GM12878 (cell line): ENCODE data around the gene PODN. TPM values are rescaled to one million over a fixed set of nuclear protein-coding genes. Genes with fewer than 3 reads are reported as not detected.

Source experiments
- ATAC-seq: fragments of 200-7000 bp; cut with Tn5 transposase; 3 replicates; pipeline ENCODE4 v1.9.1; 2020; ENCODE audit warnings: mild to moderate bottlenecking, moderate library complexity
- BruUV-seq: library from RNA; stranded (reverse); fragments of 400-500 nt; replicated peaks from 2 replicates; lab custom pipeline; 2021; lab: Mats Ljungman, UMichigan
- CTCF ChIA-PET: fragments of 300-600 bp; sonication (Branson Sonifier 250); formaldehyde crosslinking; extraction: SDS; loops from one replicate; lab custom pipeline; 2021; ENCODE audit warnings: inconsistent platforms; lab: Yijun Ruan, JAX
- POLR2A ChIA-PET: fragments of 350-600 bp; formaldehyde crosslinking; extraction: SDS; loops from one replicate; lab custom pipeline; 2021; ENCODE audit warnings: inconsistent platforms; lab: Charles Lee
- RAD21 ChIA-PET: fragments of 300-600 bp; sonication (Branson Sonifier 250); formaldehyde crosslinking; loops from one replicate; lab custom pipeline; 2023; ENCODE audit warnings: antibody characterized with exemption; ENCODE audit not compliant: unreplicated experiment; lab: Charles Lee
- SMC1A ChIA-PET: fragments of 300-600 bp; sonication (Branson Sonifier 250); formaldehyde crosslinking; loops from one replicate; lab custom pipeline; 2023; ENCODE audit not compliant: unreplicated experiment, uncharacterized antibody; lab: Charles Lee
- DNase-seq: peaks from one replicate; pipeline ENCODE4 v3.0.0-alpha.2; 2011; ENCODE audit warnings: low read depth, low spot score
- FAIRE-seq: peaks from 3 replicates; lab custom pipeline; 2011; peaks lifted over from hg19 to GRCh38; lab: Jason Lieb, UNC
- H2AFZ ChIP-seq: 2 replicates; pipeline ENCODE4 v1.6.0; 2011; ENCODE audit warnings: low read depth, low read length, control low read depth; ENCODE audit not compliant: control insufficient read depth
- H3K27ac ChIP-seq: 2 replicates; pipeline ENCODE4 v1.5.1; 2011; ENCODE audit warnings: control low read depth; ENCODE audit not compliant: control insufficient read depth, insufficient read depth
- H3K27me3 ChIP-seq, 2 experiments: replicated peaks in 1 of 2; 2 replicates each; pipeline versions ENCODE4 v1.6.0 to v1.6.1; 2011; ENCODE audit warnings: low read length in 1 of 2; ENCODE audit not compliant: control insufficient read depth in 2 of 2, insufficient read depth in 2 of 2
- H3K36me3 ChIP-seq, 2 experiments: 2 replicates each; pipeline ENCODE4 v1.5.1; 2011; ENCODE audit warnings: low read length in 1 of 2; ENCODE audit not compliant: control insufficient read depth in 2 of 2, insufficient read depth in 2 of 2
- H3K4me1 ChIP-seq: 2 replicates; pipeline ENCODE4 v1.6.1; 2011; ENCODE audit warnings: mild to moderate bottlenecking, low read length, moderate library complexity, mixed read lengths; ENCODE audit not compliant: control insufficient read depth, insufficient read depth
- H3K4me2 ChIP-seq: 2 replicates; pipeline ENCODE4 v1.6.0; 2011; ENCODE audit warnings: control low read depth; ENCODE audit not compliant: control insufficient read depth, insufficient read depth
- H3K4me3 ChIP-seq: fragments of 200-600 bp; sonication (generic); 2 replicates; pipeline ENCODE4 v1.5.1; 2016
- H3K79me2 ChIP-seq: 2 replicates; pipeline ENCODE4 v1.6.0; 2011; ENCODE audit warnings: low read length; ENCODE audit not compliant: control insufficient read depth, insufficient read depth
- H3K9ac ChIP-seq: 2 replicates; pipeline ENCODE4 v1.8.0; 2011; ENCODE audit warnings: low read length, control low read depth, mixed read lengths; ENCODE audit not compliant: control insufficient read depth, insufficient read depth
- H3K9me3 ChIP-seq: replicated peaks from 3 replicates; pipeline ENCODE4 v1.5.1; 2011; ENCODE audit warnings: mild to moderate bottlenecking, low read length; ENCODE audit not compliant: control insufficient read depth, insufficient read depth
- H4K20me1 ChIP-seq: 2 replicates; pipeline ENCODE4 v1.6.0; 2011; ENCODE audit not compliant: control insufficient read depth, insufficient read depth
- BMI1 ChIP-seq: fragments of 450-650 bp; IDR thresholded peaks from 2 replicates; pipeline ENCODE4 v1.6.1; 2016; ENCODE audit warnings: mild to moderate bottlenecking, moderate library complexity, borderline replicate concordance
- CBFB ChIP-seq: IDR thresholded peaks from 2 replicates; pipeline ENCODE4 v1.6.1; 2016; ENCODE audit warnings: antibody characterized with exemption, low read depth
- CHD2 ChIP-seq: IDR thresholded peaks from 2 replicates; pipeline ENCODE4 v1.6.1; 2011; ENCODE audit warnings: low read depth, low read length, improper control_type of control experiment, borderline replicate concordance
- EGR1 ChIP-seq, 2 experiments: IDR thresholded peaks; 1 replicate in 1 of 2; 2 replicates in 1 of 2; pipeline ENCODE4 v1.6.1; 2011 to 2012; ENCODE audit warnings: low read depth in 2 of 2, low read length in 2 of 2, borderline replicate concordance in 1 of 2, mild to moderate bottlenecking in 1 of 2, moderate library complexity in 1 of 2
- HSF1 ChIP-seq: fragments of 150-350 bp; IDR thresholded peaks from 2 replicates; pipeline ENCODE4 v1.6.1; 2014; ENCODE audit warnings: mild to moderate bottlenecking, low read depth, low read length
- NFYA ChIP-seq: IDR thresholded peaks from 2 replicates; pipeline ENCODE4 v1.6.1; 2011; ENCODE audit warnings: low read depth, mild to moderate bottlenecking, low read length, improper control_type of control experiment, borderline replicate concordance
- NR2C2 ChIP-seq: IDR thresholded peaks from 2 replicates; pipeline ENCODE4 v1.6.1; 2011; ENCODE audit warnings: borderline replicate concordance, low read depth; ENCODE audit not compliant: control insufficient read depth, insufficient read length
- NR2F1 ChIP-seq: fragments of 450-650 bp; conservative IDR thresholded peaks from 2 replicates; pipeline ENCODE4 v1.6.1; 2017; ENCODE audit warnings: mild to moderate bottlenecking
- RBBP5 ChIP-seq: fragments of 200-600 bp; sonication (generic); conservative IDR thresholded peaks from 2 replicates; pipeline ENCODE4 v1.6.1; 2016
- SMAD1 ChIP-seq: fragments of 450-650 bp; IDR thresholded peaks from 2 replicates; pipeline ENCODE4 v1.6.1; 2018; ENCODE audit warnings: mild to moderate bottlenecking, low read depth; ENCODE audit not compliant: partially characterized antibody
- SREBF2 ChIP-seq: IDR thresholded peaks from 2 replicates; pipeline ENCODE4 v1.6.1; 2012; ENCODE audit warnings: mild to moderate bottlenecking, low read length
- TBL1XR1 ChIP-seq: IDR thresholded peaks from 2 replicates; pipeline ENCODE4 v1.6.1; 2012; ENCODE audit warnings: low read depth, low read length, improper control_type of control experiment
- TCF12 ChIP-seq: IDR thresholded peaks from 2 replicates; pipeline ENCODE4 v1.6.1; 2011; ENCODE audit warnings: low read depth, mild to moderate bottlenecking, low read length
- ZZZ3 ChIP-seq: IDR thresholded peaks from 2 replicates; pipeline ENCODE4 v1.6.1; 2011; ENCODE audit warnings: low read depth; ENCODE audit not compliant: control insufficient read depth, insufficient read length
- WGBS: methylation state at CpG from one replicate; pipeline ENCODE4 v1.1.6; 2016; ENCODE audit warnings: low lambda C conversion rate; ENCODE audit not compliant: insufficient replicate concordance, insufficient coverage; ENCODE audit errors: missing lambda C conversion rate; 5-methylcytosine and 5-hydroxymethylcytosine counted together
- in situ Hi-C: fragments of 300-500 bp; cut with MboI; formaldehyde crosslinking; loops from 9 replicates; pipeline ENCODE4 v1.14.3; 2018; ENCODE audit warnings: mixed read lengths
- intact Hi-C: fragments of 100-400 bp; cut with micrococcal nuclease; formaldehyde crosslinking; loops from one replicate; pipeline ENCODE4 v1.14.2; 2022; ENCODE audit not compliant: unreplicated experiment
- polyA plus RNA-seq, 11 experiments: library from polyadenylated mRNA; depleted of rRNA in 4 of 11; unstranded in 6 of 11; stranded (reverse) in 5 of 11; fragments of >200 nt; fragmentation: Nextera tagmentation in 4 of 11; fragmentation: Illumina TruSeq in 1 of 11; extraction: Ambion mirVana in 4 of 11; extraction: Trizol in 1 of 11; gene quantifications; 1 replicate in 1 of 11; 2 replicates in 10 of 11; pipeline versions ENCODE4 v1.2.1 to v1.2.3, GENCODE V29; 2011 to 2016; ENCODE audit warnings: inconsistent platforms in 2 of 11, missing spikeins in 2 of 11, low read depth in 1 of 11
- total RNA-seq, 4 experiments: library from RNA; depleted of rRNA in 3 of 4; stranded (reverse); fragments of >200 nt in 3 of 4; fragmentation: Illumina TruSeq in 1 of 4; extraction: Trizol in 1 of 4; gene quantifications; 2 replicates each; pipeline versions ENCODE4 v1.2.1 to v1.2.3, GENCODE V29; 2013 to 2021
- TF ChIP-seq, protein P1 (sequence below): fragments of 450-650 bp; IDR thresholded peaks from 2 replicates; pipeline ENCODE4 v1.6.1; 2016; ENCODE audit warnings: mild to moderate bottlenecking

PODN gene
- total and polyA plus RNA-seq, 10 of the 15 experiments (the other 5 are each of a cell fraction or from before 2014, with no cell fraction given) = 0.10 TPM; not detected in 9

DNA sequence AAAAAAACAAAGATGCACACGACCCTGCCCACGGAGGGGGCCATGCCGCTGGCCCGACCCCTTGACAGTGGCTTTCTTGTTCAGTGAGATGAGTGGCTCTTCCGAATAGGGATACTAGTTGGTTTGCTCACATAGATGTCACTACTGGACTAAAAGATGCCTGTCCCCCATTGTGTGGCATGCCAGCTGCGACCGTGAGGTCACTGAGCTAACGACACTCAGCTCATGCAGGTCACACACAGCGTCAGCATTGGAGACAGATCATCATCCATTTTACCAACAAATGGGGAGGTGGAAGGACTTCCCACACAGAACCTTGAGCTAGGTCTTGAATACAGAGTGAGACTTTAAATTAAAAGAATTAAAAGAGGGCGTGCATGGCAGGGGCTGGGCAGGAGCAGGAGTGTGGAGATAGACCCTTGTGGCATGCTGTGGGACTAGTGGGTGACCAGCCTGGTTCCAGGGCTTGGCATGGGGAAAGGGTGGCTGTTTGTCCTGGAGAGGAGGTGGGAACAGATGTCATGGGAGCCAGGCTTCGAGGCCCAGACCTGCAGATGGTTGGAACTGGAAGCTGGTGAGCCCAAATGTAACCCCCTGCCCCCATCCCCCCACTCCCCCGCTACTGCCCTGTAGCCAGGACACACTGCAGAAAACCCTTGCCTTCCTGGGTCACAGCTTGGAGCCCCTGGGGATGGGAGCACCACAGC lies 68.0 kb downstream of the PODN start:
- WGBS = 21% methylated on average over 12 of the region's 12 CpGs
- SMC1A ChIA-PET = interaction anchor here (0.6 kb wide), 1 partner anchor 212 kb away, joined by 3 read pairs; no protein-coding TSS in a partner anchor
- Histone ChIP-seq H3K79me2 (no peaks in the 10 kb centered on the region), H3K9ac (no peak overlapping the region), H3K36me3 (no peaks in the 10 kb centered on the region), H4K20me1 (no peaks in the 10 kb centered on the region), H3K27me3 (no peaks in the 10 kb centered on the region; a peak in 1 of 4 replicates), H3K4me3 (no peak overlapping the region), H2AFZ (no peak overlapping the region), H3K4me1 (no peaks in the 10 kb centered on the region), H3K4me2 (no peak overlapping the region), H3K27ac (no peak overlapping the region), H3K9me3 (no peaks in the 10 kb centered on the region)
- TF ChIP-seq NR2C2 = no peak
- no peak for TF ChIP-seq NFYA
- TF ChIP-seq CBFB = no peak
- TF ChIP-seq BMI1 = no peak
- no peak for TF ChIP-seq CHD2
- no peak for TF ChIP-seq SMAD1
- TF ChIP-seq ZZZ3 = no peak
- no peak for TF ChIP-seq RBBP5
- DNase-seq (no peak), FAIRE-seq (no peak), ATAC-seq (no peak)
- CTCF ChIA-PET = no interaction called here
- RAD21 ChIA-PET = no interaction called here
- in situ Hi-C loops (no loop called here), intact Hi-C loops (no loop called here)
- BruUV-seq = no TSS peak
- POLR2A ChIA-PET = no interaction called here

DNA sequence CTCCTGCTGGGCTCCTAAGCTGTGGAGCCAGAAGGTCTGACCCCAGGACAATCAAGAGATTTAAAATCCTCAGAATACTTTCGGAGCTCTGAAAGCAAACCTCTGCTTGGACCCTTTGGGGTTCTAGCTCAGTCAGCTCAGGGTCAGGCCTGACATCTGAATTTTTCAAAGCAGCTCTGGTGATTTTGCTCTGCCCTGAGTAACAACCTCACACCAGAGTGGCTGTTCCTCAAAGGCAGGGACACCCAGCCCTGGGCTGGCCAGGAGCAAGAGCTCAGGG lies 68.5 kb downstream of the PODN start:
- H3K79me2 ChIP-seq = no peaks in the 10 kb centered on the region
- WGBS = 0% methylated on average over 1 of the region's 1 CpG
- intact Hi-C loops (no loop called here), in situ Hi-C loops (no loop called here)
- ChIA-PET RAD21 (no interaction called here), SMC1A (interaction anchor here (0.6 kb wide), 1 partner anchor 212 kb away, joined by 3 read pairs; no protein-coding TSS in a partner anchor), CTCF (no interaction called here), POLR2A (no interaction called here)
- H3K9ac ChIP-seq = no peak overlapping the region
- no peak overlapping the region for H3K27ac ChIP-seq
- H3K4me3 ChIP-seq = no peak overlapping the region
- no peak for DNase-seq
- no peak overlapping the region for H3K4me2 ChIP-seq
- no peaks in the 10 kb centered on the region for H3K9me3 ChIP-seq
- no peaks in the 10 kb centered on the region for H4K20me1 ChIP-seq
- BruUV-seq = no TSS peak
- H3K4me1 ChIP-seq = no peaks in the 10 kb centered on the region
- no peak for FAIRE-seq
- no peak for ATAC-seq
- no peaks in the 10 kb centered on the region for H3K36me3 ChIP-seq
- no peak overlapping the region for H2AFZ ChIP-seq
- no peaks in the 10 kb centered on the region; a peak in 1 of 4 replicates for H3K27me3 ChIP-seq
- TF ChIP-seq NR2F1 (no peak), HSF1 (no peak), EGR1 (IDR thresholded peaks at IDR 0.05; ENCODE audit: borderline replicate concordance in 1 of 2, low read depth in 2 of 2, low read length in 2 of 2) (no peak), TBL1XR1 (no peak), SREBF2 (no peak), TCF12 (no peak)
- TF ChIP-seq, protein P1, sequence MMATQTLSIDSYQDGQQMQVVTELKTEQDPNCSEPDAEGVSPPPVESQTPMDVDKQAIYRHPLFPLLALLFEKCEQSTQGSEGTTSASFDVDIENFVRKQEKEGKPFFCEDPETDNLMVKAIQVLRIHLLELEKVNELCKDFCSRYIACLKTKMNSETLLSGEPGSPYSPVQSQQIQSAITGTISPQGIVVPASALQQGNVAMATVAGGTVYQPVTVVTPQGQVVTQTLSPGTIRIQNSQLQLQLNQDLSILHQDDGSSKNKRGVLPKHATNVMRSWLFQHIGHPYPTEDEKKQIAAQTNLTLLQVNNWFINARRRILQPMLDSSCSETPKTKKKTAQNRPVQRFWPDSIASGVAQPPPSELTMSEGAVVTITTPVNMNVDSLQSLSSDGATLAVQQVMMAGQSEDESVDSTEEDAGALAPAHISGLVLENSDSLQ = no peak
